Measurements from ENCODE around the gene NCKIPSD. TPM values are rescaled to one million over a fixed set of nuclear protein-coding genes. Genes with fewer than 3 reads are reported as not detected.

The NCKIPSD gene
- polyA plus RNA-seq, 1 donor = 15.2 TPM

- no peaks in the 10 kb centered on the region for H3K9me3 ChIP-seq (ENCODE audit: control insufficient read depth, low read depth, low read length)
- 26% methylated on average over 4 of the region's 38 CpGs for WGBS (ENCODE audit: insufficient coverage, low lambda C conversion rate)
- H3K27ac ChIP-seq (ENCODE audit: low read length) = peak within 1 kb of the TSS; percentile 92
- peak; percentile 98 for DNase-seq
- peak within 1 kb of the TSS; percentile 91 for H3K4me3 ChIP-seq (ENCODE audit: low read length)
- no peaks in the 10 kb centered on the region for H3K27me3 ChIP-seq (ENCODE audit: control insufficient read depth, insufficient read depth, low read length)
- peaks cover 6% of the 10 kb centered on the region for H3K4me1 ChIP-seq (ENCODE audit: control insufficient read depth, insufficient read depth, low read length)
- H3K36me3 ChIP-seq (ENCODE audit: control insufficient read depth, insufficient read depth, low read length) = peaks cover 25% of the 10 kb centered on the region
These were observed 31.4 kb upstream of the NCKIPSD start, which contains the start of gene IP6K2 for GRCh38 chr3:48716982-48717746. Gene IP6K2, minus strand, starts transcription at chr3:48717221. Its CDS starts 21,930 bp downstream, at chr3:48695291.

- Histone ChIP-seq H3K36me3 (ENCODE audit: control insufficient read depth, insufficient read depth, low read length) (peaks cover 29% of the 10 kb centered on the region), H3K4me1 (ENCODE audit: control insufficient read depth, insufficient read depth, low read length) (peaks cover 6% of the 10 kb centered on the region)
These were observed 30.8 kb upstream of the NCKIPSD start for GRCh38 chr3:48716508-48716981.

DNA sequence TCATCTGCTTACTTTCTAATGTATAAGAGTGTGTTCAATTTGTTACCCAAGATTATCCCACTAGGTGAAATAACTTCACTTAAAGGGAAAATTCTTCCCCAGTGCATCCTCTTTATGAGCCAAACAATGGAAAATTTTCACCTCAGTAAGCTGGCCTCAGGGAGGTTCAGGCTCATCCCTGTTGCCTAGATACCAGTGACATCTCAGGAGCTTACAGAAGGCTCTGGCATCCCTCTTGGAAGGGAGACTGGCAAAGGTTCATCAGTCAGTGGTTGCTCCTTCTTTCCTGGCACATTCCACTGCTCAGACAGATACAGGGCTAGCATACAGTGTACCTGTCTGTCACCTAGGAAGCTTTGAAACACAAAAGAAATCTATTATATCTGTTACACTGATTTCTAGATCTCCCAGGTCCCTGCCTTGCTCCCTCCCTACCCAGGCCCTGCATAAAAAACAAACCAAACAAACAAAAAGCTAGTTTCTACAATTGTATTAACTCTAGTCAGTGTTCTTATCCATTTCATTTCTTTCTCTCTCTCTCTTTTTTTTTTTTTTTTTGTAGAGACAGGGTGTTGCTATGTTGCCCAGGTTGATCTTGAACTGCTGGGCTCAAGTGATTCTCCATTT, 29.6 kb upstream of the NCKIPSD start:
- H3K9me3 ChIP-seq (ENCODE audit: control insufficient read depth, low read depth, low read length) = no peaks in the 10 kb centered on the region
- peaks cover 37% of the 10 kb centered on the region for H3K36me3 ChIP-seq (ENCODE audit: control insufficient read depth, insufficient read depth, low read length)
- H3K4me1 ChIP-seq (ENCODE audit: control insufficient read depth, insufficient read depth, low read length) = peaks cover 6% of the 10 kb centered on the region
- H3K27me3 ChIP-seq (ENCODE audit: control insufficient read depth, insufficient read depth, low read length) = no peaks in the 10 kb centered on the region
- H3K4me3 ChIP-seq (ENCODE audit: low read length) = peak overlapping the region; percentile 91
- H3K27ac ChIP-seq (ENCODE audit: low read length) = no peak overlapping the region
- no peak for DNase-seq

More at GRCh38 chr3:48716508-48716981, 30.8 kb upstream of the NCKIPSD start:
- Histone ChIP-seq H3K4me3 (ENCODE audit: low read length) (peak overlapping the region; percentile 91), H3K27ac (ENCODE audit: low read length) (peak overlapping the region; percentile 92), H3K27me3 (ENCODE audit: control insufficient read depth, insufficient read depth, low read length) (no peaks in the 10 kb centered on the region), H3K9me3 (ENCODE audit: control insufficient read depth, low read depth, low read length) (no peaks in the 10 kb centered on the region)
- WGBS (ENCODE audit: insufficient coverage, low lambda C conversion rate) = 0% methylated on average over 2 of the region's 16 CpGs
- DNase-seq = peak; percentile 9 to 59

GRCh38 chr3:48711727-48712126, 26.0 kb upstream of the NCKIPSD start:
- Histone ChIP-seq H3K4me3 (ENCODE audit: low read length) (no peak overlapping the region), H3K9me3 (ENCODE audit: control insufficient read depth, low read depth, low read length) (no peaks in the 10 kb centered on the region), H3K27me3 (ENCODE audit: control insufficient read depth, insufficient read depth, low read length) (no peaks in the 10 kb centered on the region), H3K27ac (ENCODE audit: low read length) (no peak overlapping the region), H3K4me1 (ENCODE audit: control insufficient read depth, insufficient read depth, low read length) (peaks cover 4% of the 10 kb centered on the region), H3K36me3 (ENCODE audit: control insufficient read depth, insufficient read depth, low read length) (peaks cover 62% of the 10 kb centered on the region)
- no peak for DNase-seq
- WGBS (ENCODE audit: insufficient coverage, low lambda C conversion rate) = no CpG with 5 or more reads among the region's 2 CpGs

DNA sequence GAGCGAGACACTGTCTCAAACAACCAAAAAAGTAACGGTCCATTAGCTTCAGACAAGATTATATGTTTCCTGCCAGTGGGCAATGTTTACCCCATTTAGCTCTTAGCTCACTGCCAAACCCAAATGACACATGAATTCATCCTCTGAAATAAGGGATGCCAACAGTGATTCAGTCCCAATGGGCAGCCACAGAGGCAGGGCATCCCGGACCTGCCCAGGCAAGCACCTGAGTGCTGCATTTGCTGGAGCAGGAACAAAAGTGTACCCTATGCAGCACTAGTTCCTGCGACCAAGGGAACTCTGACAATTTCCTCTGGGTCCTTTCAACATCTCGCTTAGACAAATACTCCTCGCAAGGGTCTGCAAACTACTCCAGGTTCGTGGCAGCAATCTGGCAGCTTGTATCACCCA, 23.3 kb upstream of the NCKIPSD start:
- no peaks in the 10 kb centered on the region for H3K27me3 ChIP-seq (ENCODE audit: control insufficient read depth, insufficient read depth, low read length)
- H3K27ac ChIP-seq (ENCODE audit: low read length) = no peak overlapping the region
- DNase-seq = no peak
- H3K9me3 ChIP-seq (ENCODE audit: control insufficient read depth, low read depth, low read length) = no peaks in the 10 kb centered on the region
- WGBS (ENCODE audit: insufficient coverage, low lambda C conversion rate) = no CpG with 5 or more reads among the region's 7 CpGs
- no peak overlapping the region for H3K4me3 ChIP-seq (ENCODE audit: low read length)
- H3K4me1 ChIP-seq (ENCODE audit: control insufficient read depth, insufficient read depth, low read length) = peaks cover 2% of the 10 kb centered on the region
- H3K36me3 ChIP-seq (ENCODE audit: control insufficient read depth, insufficient read depth, low read length) = peaks cover 66% of the 10 kb centered on the region

DNA sequence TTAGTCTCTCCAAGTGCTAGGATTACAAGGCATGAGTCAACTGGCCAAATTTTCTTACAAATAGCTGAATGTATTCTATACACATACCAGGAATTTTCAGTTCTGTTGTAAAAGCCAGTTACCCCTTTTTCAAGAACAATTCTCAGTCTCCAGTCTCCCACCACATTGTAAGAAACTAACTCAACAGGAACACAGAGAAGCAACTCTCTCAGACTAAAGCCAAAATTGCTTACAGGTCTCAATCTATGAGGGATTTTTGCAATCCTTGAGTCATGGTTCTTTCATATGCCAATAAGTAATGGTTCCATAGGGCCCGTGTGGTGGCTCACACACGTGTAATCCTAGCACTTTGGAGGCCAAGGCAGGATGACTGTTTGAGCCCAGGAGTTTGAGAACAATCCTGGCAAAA, 22.8 kb upstream of the NCKIPSD start:
- no peaks in the 10 kb centered on the region for H3K9me3 ChIP-seq (ENCODE audit: control insufficient read depth, low read depth, low read length)
- H3K27ac ChIP-seq (ENCODE audit: low read length) = no peak overlapping the region
- H3K36me3 ChIP-seq (ENCODE audit: control insufficient read depth, insufficient read depth, low read length) = peaks cover 63% of the 10 kb centered on the region
- no CpG with 5 or more reads among the region's 2 CpGs for WGBS (ENCODE audit: insufficient coverage, low lambda C conversion rate)
- no peak for DNase-seq
- H3K4me1 ChIP-seq (ENCODE audit: control insufficient read depth, insufficient read depth, low read length) = peaks cover 2% of the 10 kb centered on the region
- H3K27me3 ChIP-seq (ENCODE audit: control insufficient read depth, insufficient read depth, low read length) = no peaks in the 10 kb centered on the region
- no peak overlapping the region for H3K4me3 ChIP-seq (ENCODE audit: low read length)

GRCh38 chr3:48707157-48707556, 21.4 kb upstream of the NCKIPSD start:
- H3K4me1 ChIP-seq (ENCODE audit: control insufficient read depth, insufficient read depth, low read length) = peaks cover 2% of the 10 kb centered on the region
- DNase-seq = no peak
- no peaks in the 10 kb centered on the region for H3K9me3 ChIP-seq (ENCODE audit: control insufficient read depth, low read depth, low read length)
- H3K27ac ChIP-seq (ENCODE audit: low read length) = no peak overlapping the region
- H3K36me3 ChIP-seq (ENCODE audit: control insufficient read depth, insufficient read depth, low read length) = peaks cover 57% of the 10 kb centered on the region
- H3K4me3 ChIP-seq (ENCODE audit: low read length) = no peak overlapping the region
- H3K27me3 ChIP-seq (ENCODE audit: control insufficient read depth, insufficient read depth, low read length) = no peaks in the 10 kb centered on the region
- WGBS (ENCODE audit: insufficient coverage, low lambda C conversion rate) = no CpG with 5 or more reads among the region's 5 CpGs

DNA sequence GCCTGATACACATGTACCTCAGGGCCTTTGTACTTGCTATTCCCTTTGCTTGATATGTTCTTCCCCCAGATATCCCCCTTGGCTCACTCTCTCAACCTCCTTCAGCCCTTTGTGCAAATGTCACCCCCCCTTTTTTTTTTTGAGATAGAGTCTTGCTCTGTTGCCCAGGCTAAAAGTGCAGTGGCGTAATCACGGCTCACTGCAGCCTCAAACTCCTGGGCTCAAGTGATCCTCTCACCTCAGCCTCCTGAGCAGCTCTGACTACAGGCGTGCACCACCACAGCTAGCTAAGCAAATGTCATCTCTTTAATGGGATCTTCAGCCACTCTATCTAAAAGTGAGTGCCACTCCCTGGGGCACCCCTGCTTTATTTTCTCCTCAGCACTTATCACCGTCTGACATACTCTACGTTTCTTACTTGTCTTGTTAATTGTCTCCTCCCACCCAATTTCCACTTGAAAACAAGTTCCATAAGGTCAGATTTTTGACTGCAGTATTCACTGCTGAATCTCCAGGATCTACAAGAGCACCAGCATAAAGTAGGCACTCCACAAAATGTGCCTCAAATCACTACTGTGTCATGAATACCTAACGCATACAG, 16.7 kb upstream of the NCKIPSD start:
- peaks cover 60% of the 10 kb centered on the region for H3K36me3 ChIP-seq (ENCODE audit: control insufficient read depth, insufficient read depth, low read length)
- WGBS (ENCODE audit: insufficient coverage, low lambda C conversion rate) = 50% methylated on average over 2 of the region's 6 CpGs
- no peak for DNase-seq
- no peak overlapping the region for H3K27ac ChIP-seq (ENCODE audit: low read length)
- H3K9me3 ChIP-seq (ENCODE audit: control insufficient read depth, low read depth, low read length) = no peaks in the 10 kb centered on the region
- H3K4me1 ChIP-seq (ENCODE audit: control insufficient read depth, insufficient read depth, low read length) = no peaks in the 10 kb centered on the region
- H3K4me3 ChIP-seq (ENCODE audit: low read length) = no peak overlapping the region
- no peaks in the 10 kb centered on the region for H3K27me3 ChIP-seq (ENCODE audit: control insufficient read depth, insufficient read depth, low read length)

DNA sequence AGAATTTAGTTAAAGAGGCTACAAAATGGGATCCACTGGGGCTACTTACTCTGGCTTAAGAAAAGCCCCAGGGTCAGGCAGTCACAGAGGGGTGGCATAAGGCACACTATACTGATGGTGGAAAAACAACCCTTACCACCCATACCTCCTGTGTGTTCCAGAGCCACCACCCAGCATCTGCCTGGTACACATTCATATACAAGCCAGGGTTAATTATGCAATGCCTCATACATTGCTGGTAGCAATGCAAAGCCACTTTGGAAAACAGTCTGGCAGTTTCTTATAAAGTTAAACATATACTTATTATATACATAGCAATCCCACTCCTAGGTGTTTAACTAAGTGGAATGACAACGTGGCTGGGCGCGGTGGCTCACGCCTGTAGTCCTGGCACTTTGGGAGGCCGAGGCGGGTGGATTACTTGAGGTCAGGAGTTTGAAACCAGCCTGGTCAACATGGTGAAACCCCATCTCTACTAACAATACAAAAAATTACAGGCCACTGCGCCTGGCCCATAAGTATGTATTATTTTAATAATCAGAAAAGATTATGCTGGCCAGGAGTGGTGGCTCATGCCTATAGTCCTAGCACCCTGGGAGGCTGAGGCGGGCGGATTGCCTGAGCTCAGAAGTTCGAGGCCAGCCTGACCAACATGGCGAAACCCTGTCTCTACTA, 15.2 kb upstream of the NCKIPSD start:
- no peaks in the 10 kb centered on the region for H3K27me3 ChIP-seq (ENCODE audit: control insufficient read depth, insufficient read depth, low read length)
- no peak overlapping the region for H3K27ac ChIP-seq (ENCODE audit: low read length)
- H3K4me1 ChIP-seq (ENCODE audit: control insufficient read depth, insufficient read depth, low read length) = no peaks in the 10 kb centered on the region
- H3K36me3 ChIP-seq (ENCODE audit: control insufficient read depth, insufficient read depth, low read length) = peaks cover 54% of the 10 kb centered on the region
- no peak overlapping the region for H3K4me3 ChIP-seq (ENCODE audit: low read length)
- no peaks in the 10 kb centered on the region for H3K9me3 ChIP-seq (ENCODE audit: control insufficient read depth, low read depth, low read length)
- no CpG with 5 or more reads among the region's 11 CpGs for WGBS (ENCODE audit: insufficient coverage, low lambda C conversion rate)
- no peak for DNase-seq

DNA sequence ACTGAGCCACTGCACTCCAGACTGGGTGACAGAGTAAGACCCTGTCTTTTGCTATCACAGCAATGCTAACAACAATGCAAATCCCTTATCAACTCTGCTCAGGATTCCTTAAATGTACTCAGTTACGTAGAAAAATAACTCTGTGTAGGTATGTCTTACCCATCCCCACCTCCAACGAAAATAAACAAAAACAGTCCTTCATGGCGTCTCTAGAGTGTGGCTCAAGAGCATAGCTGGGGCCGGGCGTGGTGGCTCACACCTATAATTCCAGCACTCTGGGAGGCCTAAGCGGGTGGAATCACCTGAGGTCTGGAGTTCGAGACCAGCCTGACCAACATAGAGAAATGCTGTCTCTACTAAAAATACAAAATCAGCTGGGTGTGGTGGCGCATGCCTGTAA, 13.2 kb upstream of the NCKIPSD start:
- no peak overlapping the region for H3K27ac ChIP-seq (ENCODE audit: low read length)
- peaks cover 6% of the 10 kb centered on the region for H3K4me1 ChIP-seq (ENCODE audit: control insufficient read depth, insufficient read depth, low read length)
- no peaks in the 10 kb centered on the region for H3K27me3 ChIP-seq (ENCODE audit: control insufficient read depth, insufficient read depth, low read length)
- no peak for DNase-seq
- H3K9me3 ChIP-seq (ENCODE audit: control insufficient read depth, low read depth, low read length) = no peaks in the 10 kb centered on the region
- no CpG with 5 or more reads among the region's 8 CpGs for WGBS (ENCODE audit: insufficient coverage, low lambda C conversion rate)
- no peak overlapping the region for H3K4me3 ChIP-seq (ENCODE audit: low read length)
- H3K36me3 ChIP-seq (ENCODE audit: control insufficient read depth, insufficient read depth, low read length) = peaks cover 64% of the 10 kb centered on the region
